Measurements from ENCODE around the gene NRXN3. TPM values are rescaled to one million over a fixed set of nuclear protein-coding genes. Genes with fewer than 3 reads are reported as not detected.
A peak's percentile ranks its signal among the peaks of the same experiment; 100 is the strongest.

The NRXN3 gene
- total and polyA plus RNA-seq, 2 experiments from 2014 or later = 0.69 to 1.5 TPM

DNA sequence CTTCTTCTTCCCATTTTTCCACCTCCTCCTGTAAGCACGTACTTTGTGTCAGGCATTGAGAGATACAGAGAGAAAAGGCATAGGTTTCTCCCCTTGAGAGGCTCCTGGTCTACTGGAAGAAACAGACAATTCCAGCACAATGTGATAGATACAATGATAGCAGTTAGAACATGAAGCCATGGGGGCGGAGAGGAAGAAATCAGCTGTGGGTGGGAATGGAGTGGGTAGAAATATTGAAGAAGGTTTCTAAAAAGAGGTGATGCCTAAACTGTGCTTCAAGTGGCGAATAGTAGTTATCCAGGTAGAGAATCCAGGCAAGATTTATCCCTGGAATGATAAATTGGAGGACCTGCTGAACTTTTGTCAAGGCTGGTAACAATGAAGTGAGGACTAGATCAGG, 528.8 kb downstream of the NRXN3 start:
- TF ChIP-seq, protein P1, sequence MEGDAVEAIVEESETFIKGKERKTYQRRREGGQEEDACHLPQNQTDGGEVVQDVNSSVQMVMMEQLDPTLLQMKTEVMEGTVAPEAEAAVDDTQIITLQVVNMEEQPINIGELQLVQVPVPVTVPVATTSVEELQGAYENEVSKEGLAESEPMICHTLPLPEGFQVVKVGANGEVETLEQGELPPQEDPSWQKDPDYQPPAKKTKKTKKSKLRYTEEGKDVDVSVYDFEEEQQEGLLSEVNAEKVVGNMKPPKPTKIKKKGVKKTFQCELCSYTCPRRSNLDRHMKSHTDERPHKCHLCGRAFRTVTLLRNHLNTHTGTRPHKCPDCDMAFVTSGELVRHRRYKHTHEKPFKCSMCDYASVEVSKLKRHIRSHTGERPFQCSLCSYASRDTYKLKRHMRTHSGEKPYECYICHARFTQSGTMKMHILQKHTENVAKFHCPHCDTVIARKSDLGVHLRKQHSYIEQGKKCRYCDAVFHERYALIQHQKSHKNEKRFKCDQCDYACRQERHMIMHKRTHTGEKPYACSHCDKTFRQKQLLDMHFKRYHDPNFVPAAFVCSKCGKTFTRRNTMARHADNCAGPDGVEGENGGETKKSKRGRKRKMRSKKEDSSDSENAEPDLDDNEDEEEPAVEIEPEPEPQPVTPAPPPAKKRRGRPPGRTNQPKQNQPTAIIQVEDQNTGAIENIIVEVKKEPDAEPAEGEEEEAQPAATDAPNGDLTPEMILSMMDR (IDR thresholded peaks at IDR 0.05; ENCODE audit: low read depth, low read length) = no peak
- DNase-seq (ENCODE audit: low read depth in 1 of 2, low spot score in 1 of 2) = no peak
- H3K4me1 ChIP-seq (ENCODE audit: low read depth) = no peaks in the 10 kb centered on the region
- H3K36me3 ChIP-seq = no peaks in the 10 kb centered on the region
- H3K27ac ChIP-seq = no peak overlapping the region
- peaks cover 30% of the 10 kb centered on the region for H3K27me3 ChIP-seq
- no peaks in the 10 kb centered on the region for H3K9me3 ChIP-seq (ENCODE audit: low read depth)
- no peak overlapping the region for H3K4me3 ChIP-seq

DNA sequence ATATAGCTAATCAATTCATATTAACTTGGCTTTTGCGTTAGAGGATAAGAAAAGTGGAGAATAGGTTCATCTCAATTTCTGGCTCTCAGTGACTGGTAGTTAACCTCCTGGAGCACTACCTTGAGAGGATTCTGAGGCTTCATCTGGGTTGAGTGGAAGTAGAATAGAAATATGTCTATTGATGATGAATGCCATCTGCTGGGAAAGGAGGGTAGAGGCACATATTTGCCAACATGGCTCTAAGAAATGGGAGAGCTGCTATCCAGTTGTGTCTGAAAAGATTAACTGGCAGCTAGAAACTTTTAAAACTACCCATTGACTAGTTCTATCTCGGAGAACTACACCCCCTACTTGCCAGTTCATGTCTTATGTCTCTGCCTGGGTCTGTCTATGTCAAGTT, 530.1 kb downstream of the NRXN3 start:
- Histone ChIP-seq H3K36me3 (no peaks in the 10 kb centered on the region), H3K4me1 (ENCODE audit: low read depth) (no peaks in the 10 kb centered on the region), H3K9me3 (ENCODE audit: low read depth) (no peaks in the 10 kb centered on the region), H3K4me3 (no peak overlapping the region), H3K27me3 (peaks cover 21% of the 10 kb centered on the region), H3K27ac (no peak overlapping the region)
- no peak for DNase-seq (ENCODE audit: low read depth in 1 of 2, low spot score in 1 of 2)
- TF ChIP-seq, protein P1 (IDR thresholded peaks at IDR 0.05; ENCODE audit: low read depth, low read length) = no peak

DNA sequence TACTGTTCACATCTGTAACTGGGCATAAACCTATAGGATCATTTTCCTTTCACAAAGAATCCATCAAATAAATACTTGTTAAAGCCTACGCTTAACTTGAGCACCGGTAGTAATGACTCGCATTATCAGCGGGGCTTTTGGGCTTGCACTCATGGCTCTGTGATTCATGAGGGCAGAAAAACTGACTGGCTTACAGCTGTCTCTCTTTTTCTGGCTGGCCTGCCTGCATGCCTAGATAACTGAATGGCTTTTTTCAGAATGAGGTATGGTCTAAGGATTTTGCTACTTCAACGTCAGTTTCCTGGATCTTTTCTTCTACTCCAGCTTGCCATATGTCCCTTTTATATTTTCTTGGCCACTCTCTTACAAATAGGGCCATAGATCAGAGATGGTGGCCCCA, 531.1 kb downstream of the NRXN3 start:
- TF ChIP-seq, protein P1 (IDR thresholded peaks at IDR 0.05; ENCODE audit: low read depth, low read length) = no peak
- Histone ChIP-seq H3K9me3 (ENCODE audit: low read depth) (no peaks in the 10 kb centered on the region), H3K4me1 (ENCODE audit: low read depth) (no peaks in the 10 kb centered on the region), H3K27me3 (peaks cover 15% of the 10 kb centered on the region), H3K36me3 (no peaks in the 10 kb centered on the region), H3K4me3 (no peak overlapping the region), H3K27ac (no peak overlapping the region)
- peak; percentile 4 for DNase-seq (ENCODE audit: low read depth in 1 of 2, low spot score in 1 of 2)

DNA sequence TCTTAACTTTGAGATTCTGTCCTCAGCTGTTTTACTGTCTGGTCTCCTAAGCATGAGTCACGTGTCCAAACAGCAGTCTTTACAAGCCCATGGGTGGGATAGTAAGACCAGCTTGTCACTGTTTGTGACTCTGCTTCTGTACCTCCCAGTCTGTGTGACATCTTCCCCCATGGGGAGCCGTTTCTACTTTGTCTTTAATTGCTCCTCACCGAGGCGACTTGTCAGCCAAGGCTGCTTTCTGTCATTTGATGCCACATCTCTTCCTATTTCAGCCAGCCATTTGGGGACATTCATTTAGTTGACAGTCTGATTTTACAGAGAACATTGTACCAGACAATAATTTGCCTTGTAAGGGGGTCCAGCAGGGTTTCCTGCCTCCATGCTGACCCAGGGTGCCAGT, 534.8 kb downstream of the NRXN3 start:
- Histone ChIP-seq H3K36me3 (no peaks in the 10 kb centered on the region), H3K27me3 (peaks cover 5% of the 10 kb centered on the region), H3K27ac (no peak overlapping the region), H3K9me3 (ENCODE audit: low read depth) (no peaks in the 10 kb centered on the region), H3K4me1 (ENCODE audit: low read depth) (no peaks in the 10 kb centered on the region), H3K4me3 (no peak overlapping the region)
- no peak for DNase-seq (ENCODE audit: low read depth in 1 of 2, low spot score in 1 of 2)
- TF ChIP-seq, protein P1 (IDR thresholded peaks at IDR 0.05; ENCODE audit: low read depth, low read length) = no peak

DNA sequence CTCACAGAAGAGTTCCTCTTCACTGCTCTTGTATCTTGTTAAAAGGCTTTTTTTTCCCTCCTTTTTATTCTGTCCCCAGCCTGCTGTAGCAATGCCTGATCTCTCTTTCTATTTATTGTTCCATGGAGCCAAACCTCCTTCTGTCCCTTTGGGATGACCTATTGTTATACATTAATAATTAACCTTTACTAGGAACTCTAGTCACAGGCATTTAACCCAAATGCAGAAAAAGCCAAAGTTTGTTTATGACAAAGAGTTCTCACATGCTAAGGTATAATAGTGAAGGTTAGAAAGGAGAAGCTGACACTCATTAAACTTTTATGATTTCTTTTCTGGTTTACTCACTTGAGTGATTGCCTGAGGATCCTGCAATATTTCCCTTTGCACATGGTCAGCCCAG, 535.8 kb downstream of the NRXN3 start:
- no peaks in the 10 kb centered on the region for H3K9me3 ChIP-seq (ENCODE audit: low read depth)
- TF ChIP-seq, protein P1 (IDR thresholded peaks at IDR 0.05; ENCODE audit: low read depth, low read length) = no peak
- no peak overlapping the region for H3K27ac ChIP-seq
- H3K4me1 ChIP-seq (ENCODE audit: low read depth) = no peaks in the 10 kb centered on the region
- H3K4me3 ChIP-seq = no peak overlapping the region
- DNase-seq (ENCODE audit: low read depth in 1 of 2, low spot score in 1 of 2) = no peak
- no peaks in the 10 kb centered on the region for H3K36me3 ChIP-seq
- H3K27me3 ChIP-seq = no peaks in the 10 kb centered on the region

All from cardiac muscle cell (in vitro differentiated cells and primary cell).